ENCODE results near the gene LGALS1.
"Not testable (repeated sequence)": the region's sequence is repeated elsewhere in the genome, so short reads cannot be mapped to it uniquely, and the experiment has no call there.

The LGALS1 gene

GRCh38 chr22:37639070-37639760, 36.2 kb upstream of the LGALS1 start, which contains the start of gene SH3BP1:
Gene SH3BP1, plus strand, starts transcription at chr22:37639669. Its CDS starts 119 bp downstream, at chr22:37639788.
- peak; percentile 75 for DNase-seq (ENCODE audit: low spot score)

GRCh38 chr22:37639771-37640590, 35.5 kb upstream of the LGALS1 start:
- peak; percentile 75 for DNase-seq (ENCODE audit: low spot score)

- DNase-seq (ENCODE audit: low spot score) = no peak
Measured at GRCh38 chr22:37640591-37641560, 34.6 kb upstream of the LGALS1 start.

- no peak for DNase-seq (ENCODE audit: low spot score)
Measured at GRCh38 chr22:37641561-37641949, 33.9 kb upstream of the LGALS1 start.

DNA sequence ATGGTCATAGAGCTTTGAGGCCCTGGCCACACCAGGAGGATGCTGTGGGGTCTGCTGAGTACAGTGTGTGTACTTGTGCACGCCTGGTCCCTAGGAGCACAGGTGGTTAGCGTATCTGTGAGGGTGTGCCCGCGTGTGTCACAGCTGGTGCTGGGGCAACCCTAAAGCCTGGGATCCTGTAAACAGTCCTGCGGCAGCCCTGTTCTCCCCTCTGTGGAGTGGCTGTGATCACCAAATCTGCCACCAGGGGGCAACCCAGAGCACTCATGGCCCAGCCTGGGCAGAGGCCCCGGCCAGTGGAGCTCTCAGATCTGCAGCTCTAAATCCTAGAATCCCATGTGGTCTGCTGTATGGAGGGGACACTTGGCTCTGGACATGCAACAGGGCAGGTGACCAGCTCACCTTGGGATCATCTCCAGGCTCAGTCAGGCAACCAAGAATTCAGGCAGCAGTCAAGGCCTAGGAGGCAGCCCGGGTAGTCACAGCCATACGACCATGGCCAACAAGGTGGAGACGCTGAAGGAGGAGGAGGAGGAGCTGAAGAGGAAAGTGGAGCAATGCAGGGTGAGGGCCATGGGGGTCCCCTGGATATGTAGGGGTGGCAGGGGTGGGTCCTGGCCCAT, 32.1 kb upstream of the LGALS1 start:
- peak; percentile 94 for DNase-seq (ENCODE audit: low spot score)

GRCh38 chr22:37647317-37647716, 28.1 kb upstream of the LGALS1 start:
- no peak for DNase-seq (ENCODE audit: low spot score)

DNA sequence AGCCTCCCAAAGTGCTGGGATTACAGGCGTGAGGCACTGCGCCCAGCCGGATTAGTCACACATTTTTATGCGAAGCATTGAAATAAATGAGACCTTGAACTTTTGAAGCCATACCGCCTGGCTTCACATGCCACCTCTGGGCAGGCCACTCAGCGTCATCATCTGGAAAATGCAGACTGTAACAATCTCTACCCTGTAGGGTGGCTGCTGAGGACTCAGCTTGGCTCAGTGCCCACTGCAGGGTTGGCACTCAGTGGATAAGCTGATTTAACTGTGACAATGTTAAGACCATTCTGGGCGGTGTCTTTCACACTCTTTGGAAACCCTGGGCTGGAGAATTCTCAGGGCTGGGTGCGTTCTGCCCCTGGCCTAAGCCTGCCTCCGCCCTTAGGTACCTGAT, 27.5 kb upstream of the LGALS1 start:
- no peak for DNase-seq (ENCODE audit: low spot score)

- DNase-seq (ENCODE audit: low spot score) = no peak
Measured at GRCh38 chr22:37650463-37651136, 24.8 kb upstream of the LGALS1 start.

GRCh38 chr22:37654563-37655251, 20.7 kb upstream of the LGALS1 start:
- DNase-seq (ENCODE audit: low spot score) = no peak

DNA sequence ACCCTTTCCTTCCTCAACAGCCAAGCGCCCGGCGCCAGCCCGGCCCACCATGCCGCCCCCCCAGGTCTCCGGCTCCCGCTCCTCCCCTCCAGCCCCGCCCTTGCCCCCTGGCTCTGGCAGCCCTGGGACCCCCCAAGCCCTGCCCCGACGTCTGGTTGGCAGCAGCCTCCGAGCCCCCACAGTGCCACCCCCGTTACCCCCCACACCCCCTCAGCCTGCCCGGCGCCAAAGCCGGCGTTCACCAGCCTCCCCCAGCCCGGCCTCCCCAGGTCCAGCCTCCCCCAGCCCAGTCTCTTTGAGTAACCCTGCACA, 20.2 kb upstream of the LGALS1 start:
- DNase-seq (ENCODE audit: low spot score) = no peak

- DNase-seq (ENCODE audit: low spot score) = not testable (repeated sequence)
Measured at GRCh38 chr22:37656583-37656982, 18.9 kb upstream of the LGALS1 start.

- DNase-seq (ENCODE audit: low spot score) = peak; percentile 64
Measured at GRCh38 chr22:37657590-37658132, 17.8 kb upstream of the LGALS1 start.

DNA sequence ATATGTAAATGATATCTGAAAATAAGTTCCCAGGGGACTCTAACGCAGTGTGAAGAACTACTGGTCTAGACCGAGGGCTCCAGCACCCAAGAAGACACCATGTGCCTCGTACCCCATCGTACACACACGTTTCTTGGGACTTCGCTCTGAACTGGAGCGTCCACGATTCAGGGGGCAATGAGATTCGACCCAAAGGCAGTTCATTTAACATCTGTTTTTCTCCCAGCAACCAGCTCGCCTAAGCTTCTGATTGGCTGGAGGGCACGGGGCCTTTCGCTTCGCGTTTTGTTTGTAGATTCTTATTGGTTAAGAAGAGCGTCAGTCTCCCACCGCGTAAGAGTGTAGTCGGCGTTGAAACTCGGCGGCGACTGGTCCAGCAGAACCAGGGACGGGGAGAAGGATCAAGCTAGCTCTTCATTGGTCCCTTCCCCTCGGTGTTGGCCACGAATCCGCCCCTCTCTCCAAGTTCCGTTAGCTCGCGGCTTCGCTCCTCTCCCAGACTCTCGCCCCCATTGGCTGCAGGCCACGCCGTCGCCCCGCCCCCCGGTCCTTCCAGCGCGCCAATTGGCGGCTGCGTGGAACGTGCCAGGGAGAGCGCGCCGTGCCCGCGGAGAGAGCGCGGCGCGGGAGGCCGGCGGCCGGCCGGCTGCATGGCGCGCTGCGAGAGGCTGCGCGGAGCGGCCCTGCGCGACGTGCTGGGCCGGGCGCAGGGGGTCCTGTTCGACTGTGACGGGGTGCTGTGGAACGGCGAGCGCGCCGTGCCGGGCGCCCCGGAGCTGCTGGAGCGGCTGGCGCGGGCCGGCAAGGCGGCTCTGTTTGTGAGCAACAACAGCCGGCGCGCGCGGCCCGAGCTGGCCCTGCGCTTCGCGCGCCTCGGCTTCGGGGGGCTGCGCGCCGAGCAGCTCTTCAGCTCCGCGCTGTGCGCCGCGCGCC, 17.0 kb upstream of the LGALS1 start, which contains the start of gene PDXP:
Gene PDXP, plus strand, starts transcription at position 591 of the 933 bp plus-strand sequence. Its CDS starts 60 bp downstream, at position 651.
- peak; percentile 100 for DNase-seq (ENCODE audit: low spot score)

- peak; percentile 77 for DNase-seq (ENCODE audit: low spot score)
Measured at GRCh38 chr22:37659066-37659896, 16.2 kb upstream of the LGALS1 start.

DNA sequence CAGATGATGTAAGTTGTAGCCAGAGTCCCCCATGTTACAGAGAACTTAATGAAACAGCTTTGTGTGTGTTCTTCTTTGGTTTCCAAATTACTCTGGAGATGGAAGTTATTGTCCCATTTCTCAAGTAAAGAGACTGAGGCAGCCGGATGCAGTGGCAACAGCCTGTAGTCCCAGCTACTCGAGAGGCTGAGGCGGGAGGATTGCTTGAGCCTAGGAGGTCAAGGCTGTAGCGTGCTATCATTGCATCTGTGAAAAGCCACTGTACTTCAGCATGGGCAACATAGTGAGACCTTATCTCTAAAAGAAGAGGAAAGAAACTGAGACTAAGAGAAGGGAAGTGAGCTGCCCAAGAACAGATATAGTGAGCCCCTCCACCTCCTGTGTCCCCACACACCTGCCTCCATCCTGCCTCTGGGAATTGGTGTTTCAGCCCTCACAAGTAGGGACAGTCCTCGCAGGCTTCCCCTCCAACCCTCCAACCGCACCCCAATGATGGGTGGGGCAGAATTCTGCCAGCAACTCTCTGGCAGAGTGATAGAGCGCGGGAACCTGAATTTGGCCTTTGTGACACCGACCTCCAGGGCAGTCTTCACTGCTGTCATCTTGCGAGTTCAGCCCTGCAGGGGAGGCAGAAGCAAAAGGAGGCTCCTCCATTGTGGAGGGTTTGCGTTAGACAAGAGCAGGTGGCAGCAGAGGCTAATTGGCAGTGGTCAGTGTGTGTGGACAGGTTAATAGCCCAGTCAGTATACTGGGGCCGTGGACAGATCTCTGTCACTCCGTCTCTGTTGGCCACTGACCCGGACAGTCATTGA, 15.3 kb upstream of the LGALS1 start:
- DNase-seq (ENCODE audit: low spot score) = no peak

GRCh38 chr22:37660709-37661045, 14.8 kb upstream of the LGALS1 start:
- DNase-seq (ENCODE audit: low spot score) = no peak

- peak; percentile 62 for DNase-seq (ENCODE audit: low spot score)
Measured at GRCh38 chr22:37661160-37661924, 14.1 kb upstream of the LGALS1 start.

Data from HuH-7 (cell line).